ENCODE data around the gene KSR1.
A peak's percentile ranks its signal among the peaks of the same experiment; 100 is the strongest.

Gene KSR1

DNA sequence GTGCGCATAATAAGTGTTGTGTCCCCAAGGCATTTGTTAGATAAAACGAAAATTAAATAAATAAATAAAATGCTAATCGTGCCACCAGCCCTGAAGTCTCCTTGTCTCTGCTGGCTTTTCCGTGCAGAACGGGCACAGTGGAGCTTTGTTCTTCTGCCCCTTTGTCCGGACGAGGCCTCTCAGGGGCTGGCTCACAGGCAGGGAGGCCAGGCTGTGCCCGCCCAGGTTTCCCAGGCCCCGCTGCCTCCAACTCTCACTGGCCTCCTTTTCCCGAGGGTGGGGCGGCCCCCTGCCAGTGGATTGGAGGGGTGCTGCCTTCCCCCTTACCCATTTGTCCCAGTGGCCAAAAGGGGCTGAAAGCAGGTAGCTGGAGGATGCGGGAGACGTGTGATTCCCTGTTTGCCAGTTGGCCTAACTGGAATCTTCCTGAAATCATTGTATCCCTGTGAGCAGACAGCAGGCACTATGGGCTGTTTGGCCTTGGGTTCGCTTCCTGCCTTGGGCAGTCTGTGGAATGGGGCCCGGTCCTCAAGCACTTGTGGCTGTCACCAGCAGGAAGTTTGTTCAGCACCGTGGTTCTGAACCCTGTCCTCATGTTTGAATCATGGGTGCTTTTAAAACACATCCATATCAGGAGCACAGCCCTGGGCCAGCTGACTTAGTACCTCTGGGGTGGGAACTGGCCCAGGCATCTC is 64.4 kb downstream of the KSR1 start:
- no peak for DNase-seq

DNA sequence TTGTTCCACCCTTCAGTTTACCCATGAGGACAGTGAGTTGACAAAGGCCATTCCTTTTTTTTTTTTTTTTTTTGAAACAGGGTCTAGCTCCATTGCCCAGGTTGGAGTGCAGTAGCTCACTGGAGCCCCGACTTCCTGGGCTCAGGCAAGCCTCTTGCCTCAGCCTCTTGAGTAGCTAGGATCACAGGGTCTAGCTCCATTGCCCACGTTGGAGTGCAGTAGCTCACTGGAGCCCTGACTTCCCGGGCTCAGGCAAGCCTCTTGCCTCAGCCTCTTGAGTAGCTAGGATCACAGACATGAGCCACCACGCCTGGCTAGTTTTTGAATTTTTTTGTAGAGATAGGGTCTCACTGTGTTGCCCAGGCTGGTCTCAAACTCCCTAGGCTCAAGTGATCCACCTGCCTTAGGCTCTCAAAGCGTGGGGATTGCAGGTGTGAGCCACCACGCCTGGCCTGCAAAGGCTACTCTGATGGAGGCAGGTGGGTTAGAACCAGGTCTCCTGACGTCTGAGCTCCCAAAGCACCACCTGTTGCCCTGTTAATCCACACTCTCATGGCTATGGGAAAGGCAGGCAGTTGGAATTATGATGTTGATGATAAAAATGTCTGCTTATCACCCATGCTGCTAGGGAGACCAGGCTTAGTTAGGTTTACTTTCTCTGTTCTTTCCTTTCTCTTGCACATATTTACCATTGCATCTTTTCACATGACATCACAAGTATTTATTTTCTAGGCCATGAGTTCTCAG is 65.2 kb downstream of the KSR1 start:
- no peak for DNase-seq

DNA sequence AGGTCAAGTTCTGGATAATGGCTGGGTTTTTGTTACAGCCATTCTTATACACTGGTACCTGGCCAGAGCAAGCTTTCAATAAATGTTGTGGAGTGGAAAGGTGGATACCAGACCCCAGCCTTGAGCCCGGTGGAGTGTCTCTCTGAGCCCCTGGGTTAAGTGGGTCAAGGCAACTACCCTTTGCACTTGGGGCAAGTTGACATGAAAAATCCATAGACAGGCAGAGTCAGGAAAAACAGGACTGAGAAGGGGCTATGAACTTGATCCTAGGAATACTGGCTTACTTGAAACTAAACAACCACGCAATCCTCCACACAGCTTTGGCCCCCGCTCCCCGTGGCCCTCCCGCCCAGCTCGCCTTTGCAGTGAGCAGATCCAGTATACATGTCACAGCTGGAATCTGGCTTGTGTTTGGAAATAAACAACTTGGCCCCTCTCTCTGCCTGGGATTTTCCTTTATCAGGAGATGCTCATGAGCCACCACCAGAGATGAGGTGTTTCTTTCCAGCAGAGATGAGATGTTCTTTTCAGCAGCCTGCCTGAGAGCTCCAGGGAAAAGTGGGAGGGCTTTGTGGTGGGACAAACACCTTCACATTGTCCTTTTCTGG is 65.9 kb downstream of the KSR1 start:
- DNase-seq, result no peak

DNA sequence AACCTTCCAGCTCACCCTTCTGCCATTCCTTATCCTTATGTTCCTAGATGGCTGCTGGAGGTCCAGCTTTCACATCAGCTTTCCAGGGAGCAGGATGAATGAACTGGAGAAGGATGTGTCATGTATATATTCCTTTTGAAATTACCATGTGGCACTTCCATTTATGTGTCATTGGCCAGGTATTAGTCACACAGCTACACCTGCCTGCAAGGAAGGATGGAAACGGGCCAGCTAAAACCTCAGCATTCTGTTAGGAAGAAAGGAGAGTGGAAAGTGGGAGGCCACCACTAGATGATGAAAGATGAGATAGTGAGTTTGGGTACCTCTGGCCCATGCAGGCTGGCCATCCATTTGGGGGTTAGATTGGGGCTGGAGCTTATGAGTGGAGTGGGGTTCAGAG is 67.5 kb downstream of the KSR1 start:
- DNase-seq, result no peak

DNA sequence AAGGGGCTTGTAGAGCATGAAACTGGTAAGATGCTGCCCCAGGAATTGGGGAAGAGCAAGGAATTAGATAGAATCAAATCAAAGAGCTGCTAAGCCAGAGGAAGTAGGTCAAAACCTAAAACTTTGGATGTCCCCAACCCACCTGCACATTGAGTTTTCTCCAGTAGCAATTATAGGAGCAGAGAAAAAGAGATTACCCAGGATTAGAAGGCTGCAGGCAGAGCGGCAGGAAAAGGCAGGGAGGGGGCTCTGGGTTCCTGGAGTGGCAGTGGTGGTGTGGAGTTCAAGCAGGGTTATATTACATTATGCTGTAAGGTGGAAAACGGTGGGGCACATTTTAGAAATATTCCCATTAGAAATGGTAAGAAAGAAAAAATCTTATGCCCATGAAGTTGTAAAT is 68.3 kb downstream of the KSR1 start:
- DNase-seq, result no peak

DNA sequence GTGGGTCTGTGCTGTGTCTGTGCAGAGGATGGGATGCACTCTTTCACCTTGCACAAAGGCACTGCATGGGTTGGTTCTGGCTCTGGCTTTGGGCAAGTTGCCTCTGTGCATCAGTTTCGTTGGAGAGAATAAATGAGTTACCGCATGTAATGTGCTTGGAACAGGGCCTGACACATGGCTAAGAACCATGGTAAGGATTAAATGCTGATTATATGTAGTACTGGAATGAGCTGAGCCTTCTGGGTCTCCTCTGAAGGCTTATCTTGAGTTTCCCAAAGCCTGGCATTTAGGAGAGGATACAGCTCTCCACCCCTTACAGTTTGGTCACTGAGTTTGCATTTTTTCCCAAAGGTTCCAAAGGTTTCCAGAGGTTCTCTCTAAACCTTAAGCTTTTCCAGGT is 69.1 kb downstream of the KSR1 start:
- DNase-seq, result no peak

DNA sequence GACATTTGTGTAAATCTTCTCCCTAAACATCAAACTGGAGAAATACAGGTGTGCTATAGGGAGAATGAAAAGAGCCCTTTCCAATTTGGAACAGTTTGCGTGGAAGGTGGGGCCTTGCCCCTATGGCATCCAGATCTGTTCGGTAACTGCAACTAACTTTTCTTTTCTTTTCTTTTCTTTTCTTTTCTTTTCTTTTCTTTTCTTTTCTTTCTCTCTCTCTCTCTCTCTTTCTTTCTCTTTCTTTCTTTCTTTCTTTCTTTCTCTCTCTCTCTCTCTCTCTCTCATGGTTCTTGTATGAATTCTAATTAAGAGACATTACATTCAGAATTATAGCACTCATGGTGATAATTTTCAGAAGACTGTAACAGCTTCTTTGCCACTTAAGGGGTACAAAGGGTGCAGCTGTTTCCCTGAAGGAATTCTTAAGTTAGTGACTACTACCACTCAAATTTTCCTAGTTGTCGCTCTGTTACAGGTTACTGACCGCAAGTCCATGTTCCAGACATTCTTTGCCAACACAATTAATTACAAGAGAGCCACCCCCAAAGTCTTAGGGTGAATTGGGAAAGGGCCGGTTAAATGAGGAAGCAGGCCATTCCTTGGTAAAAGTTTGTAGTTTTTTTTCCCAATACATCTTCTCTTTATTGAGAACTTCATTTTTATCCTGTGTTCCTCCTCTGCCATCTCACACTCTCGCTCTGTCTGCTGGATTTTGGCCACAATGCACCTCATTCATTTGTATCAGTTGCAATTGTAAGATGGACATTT is 69.8 kb downstream of the KSR1 start:
- no peak for DNase-seq

DNA sequence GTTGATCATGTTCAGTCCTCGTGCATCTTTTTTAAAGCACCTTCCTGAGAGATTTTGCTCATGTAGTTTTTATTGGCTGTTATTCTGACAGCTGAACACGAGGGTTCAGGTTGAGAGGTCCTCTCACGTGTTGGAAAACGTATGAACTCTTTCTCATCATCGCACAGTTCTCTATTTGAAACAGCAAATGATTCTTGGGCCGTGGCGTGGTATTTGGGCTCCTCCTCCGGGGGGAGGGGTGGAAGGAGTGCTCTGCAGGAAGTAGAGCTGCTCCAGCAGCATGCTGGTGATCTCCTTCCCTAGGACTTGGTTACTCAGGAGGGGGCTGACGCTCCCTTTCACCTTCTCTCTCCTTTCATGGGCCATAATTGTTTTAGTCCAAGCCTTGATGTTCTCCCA is 70.4 kb downstream of the KSR1 start:
- DNase-seq, result peak; percentile 82

DNA sequence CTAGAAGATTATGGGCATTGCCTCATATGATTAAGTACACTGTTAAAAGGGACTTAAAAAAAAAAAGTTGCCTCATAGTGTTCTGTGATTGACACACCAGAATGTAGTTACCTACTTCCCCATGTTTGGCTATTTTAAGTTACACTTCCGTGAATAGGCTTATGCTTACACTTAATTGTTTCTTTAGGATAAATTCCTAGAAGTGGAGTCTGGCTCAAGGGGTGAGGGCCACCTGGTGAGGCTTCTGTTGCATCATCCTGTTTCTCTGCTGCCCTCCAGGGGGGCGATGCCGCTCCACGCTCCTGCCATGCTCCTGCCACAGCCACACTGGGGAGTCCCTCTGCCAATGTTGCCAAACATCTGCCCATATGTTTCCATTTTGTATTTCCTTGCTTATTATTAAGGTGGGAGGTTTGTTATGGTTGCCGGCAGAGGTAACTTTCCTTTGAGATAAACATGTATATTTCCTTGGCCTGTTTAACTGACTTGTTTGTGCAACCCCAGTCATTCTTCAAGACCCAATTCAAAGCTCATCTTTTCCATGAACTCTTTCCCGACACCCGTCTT is 73.1 kb downstream of the KSR1 start:
- DNase-seq, result peak; percentile 83

DNA sequence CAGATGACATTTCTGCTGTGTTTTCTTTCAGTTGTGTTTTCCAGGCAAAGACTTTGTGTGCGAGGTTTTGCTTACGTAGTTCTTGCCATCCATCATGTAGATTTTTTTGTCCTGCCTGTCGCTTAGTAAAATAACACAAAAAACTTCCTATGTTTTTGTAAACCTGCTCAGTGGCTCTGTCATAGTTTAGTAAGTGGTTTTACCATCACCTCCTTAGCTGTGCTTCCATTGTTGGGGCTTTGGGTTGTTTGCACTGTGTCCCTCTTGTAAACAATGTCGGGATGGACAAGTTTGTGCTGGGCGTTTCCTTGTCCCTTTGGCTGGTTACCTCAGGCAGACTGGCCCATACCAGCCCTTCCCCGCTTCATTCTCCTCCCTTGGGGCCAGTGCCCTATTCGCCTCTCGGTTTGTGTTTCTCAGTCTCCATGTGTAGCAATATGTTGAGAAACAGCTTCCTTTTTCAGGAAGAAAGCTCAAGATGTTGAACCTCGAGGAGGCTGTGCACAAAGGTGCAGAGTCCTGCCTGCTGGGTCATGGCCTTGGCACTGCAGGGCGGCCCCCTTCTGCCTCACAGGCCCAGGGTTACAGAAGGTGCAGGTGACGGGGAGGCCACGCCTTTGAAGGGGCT is 74.6 kb downstream of the KSR1 start:
- peak; percentile 28 for DNase-seq

DNA sequence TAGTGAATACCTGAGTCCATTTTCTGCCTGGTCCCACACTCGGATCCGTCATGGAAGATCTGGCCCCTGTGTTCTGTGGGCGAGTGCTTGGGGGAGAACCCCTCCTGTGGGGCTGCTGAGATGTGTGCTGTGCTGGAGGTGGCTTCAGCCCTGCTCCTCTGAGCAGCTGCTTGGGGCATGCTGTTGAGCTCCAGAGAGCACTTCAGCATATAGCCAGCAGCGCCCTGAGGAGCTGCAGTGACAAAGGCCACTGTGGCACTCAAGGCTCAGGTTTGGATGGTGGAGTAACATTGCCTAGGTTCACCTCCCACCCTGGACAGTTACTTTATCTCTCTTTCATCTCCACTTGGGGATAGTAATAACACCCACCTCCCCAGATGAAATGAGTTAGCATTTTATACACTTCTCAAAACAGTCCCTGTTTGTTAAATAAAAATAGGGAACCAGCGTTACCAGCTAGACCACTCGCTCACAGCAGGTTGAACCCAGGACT is 75.3 kb downstream of the KSR1 start:
- peak; percentile 30 for DNase-seq

DNA sequence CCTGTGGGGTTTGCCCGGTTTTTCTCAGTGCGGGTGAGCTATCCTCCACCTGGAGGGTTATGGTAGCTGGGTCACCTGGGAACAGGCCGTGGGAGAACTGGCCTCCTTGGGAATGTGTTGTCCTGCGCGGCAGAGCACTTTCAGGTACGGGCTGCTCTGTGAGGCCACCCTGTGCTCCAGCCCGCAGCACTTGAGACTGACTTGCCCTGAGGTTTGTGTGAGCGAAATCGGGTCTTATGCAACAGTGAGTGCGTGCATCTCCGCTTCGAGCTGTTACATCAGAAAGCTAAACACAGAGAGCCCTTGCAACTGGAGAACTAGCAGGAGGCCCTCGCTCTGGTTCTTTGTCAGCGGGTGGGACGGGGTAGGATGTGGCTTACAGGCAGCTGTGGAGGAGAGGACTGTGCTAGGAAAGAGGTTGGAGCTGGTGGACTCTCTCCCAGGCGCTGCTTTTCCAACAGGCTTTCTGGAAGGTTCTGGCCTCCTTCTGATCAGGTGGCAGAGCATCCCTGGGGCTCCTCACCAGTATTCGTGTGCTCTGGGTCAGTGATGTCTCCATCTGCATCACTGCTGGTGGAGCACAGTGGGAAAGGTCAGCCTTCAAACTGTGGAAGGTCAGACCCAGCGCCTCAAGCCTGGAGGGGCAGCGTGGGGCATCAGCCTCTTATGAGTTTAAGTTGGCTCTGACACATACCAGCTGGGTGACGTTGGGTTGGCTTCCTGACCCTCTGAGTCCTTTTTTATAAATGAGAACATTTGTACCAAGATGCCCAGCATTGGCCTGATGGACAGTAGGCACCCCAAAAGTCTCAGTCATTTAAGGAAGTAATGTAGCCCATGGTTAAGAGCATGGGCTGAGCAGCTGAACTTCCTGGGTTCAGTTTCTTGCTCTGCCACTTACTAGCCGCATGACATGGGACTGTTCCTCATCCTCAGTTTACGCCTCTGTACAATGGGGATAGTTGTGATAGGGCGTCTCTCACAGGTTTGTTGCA is 76.3 kb downstream of the KSR1 start:
- peak; percentile 38 for DNase-seq

DNA sequence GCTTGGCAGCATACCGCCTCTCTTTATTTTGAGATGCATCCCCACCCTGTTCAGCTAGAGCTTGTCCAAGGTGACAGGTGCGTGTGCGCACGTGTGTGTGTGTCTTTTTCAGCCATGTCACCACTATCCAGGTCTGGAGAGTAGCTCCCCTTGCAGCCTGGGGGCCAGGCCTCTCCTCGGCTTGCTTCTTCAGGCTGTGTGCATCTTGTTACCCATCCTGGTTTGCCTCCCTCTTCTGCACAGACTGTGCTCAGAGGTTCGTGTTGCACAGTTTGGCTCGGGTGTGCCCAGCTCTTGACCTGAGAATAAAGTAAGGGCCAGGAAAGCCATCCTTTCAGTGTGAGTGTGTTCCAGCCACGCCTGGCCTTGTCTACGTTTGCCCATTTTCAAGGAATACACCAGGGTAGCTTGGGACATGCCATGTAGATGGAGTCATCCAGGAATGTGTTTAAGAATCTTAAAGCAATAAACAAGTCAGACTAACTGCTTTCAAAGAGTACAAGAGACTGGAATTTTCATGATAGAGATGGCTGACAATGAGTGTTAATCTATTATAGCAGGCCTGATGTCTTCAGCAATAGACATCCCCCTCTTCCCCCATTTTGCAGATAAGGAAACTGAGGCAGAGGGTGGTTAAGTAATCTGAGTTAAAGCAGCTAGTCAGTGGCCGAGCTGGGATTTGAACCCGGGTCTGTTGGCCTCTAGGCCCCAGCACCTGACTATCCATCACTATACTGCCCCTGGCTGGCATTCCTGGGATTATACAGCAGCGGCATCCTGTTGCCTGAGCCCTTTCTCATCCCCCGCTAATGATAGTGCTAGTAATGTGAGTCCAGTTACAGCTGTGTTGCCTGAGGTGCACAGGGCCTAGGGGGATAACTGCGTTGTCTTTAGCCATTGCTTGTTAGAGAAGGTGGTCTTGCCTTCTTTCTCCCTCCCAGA is 77.9 kb downstream of the KSR1 start:
- no peak for DNase-seq

DNA sequence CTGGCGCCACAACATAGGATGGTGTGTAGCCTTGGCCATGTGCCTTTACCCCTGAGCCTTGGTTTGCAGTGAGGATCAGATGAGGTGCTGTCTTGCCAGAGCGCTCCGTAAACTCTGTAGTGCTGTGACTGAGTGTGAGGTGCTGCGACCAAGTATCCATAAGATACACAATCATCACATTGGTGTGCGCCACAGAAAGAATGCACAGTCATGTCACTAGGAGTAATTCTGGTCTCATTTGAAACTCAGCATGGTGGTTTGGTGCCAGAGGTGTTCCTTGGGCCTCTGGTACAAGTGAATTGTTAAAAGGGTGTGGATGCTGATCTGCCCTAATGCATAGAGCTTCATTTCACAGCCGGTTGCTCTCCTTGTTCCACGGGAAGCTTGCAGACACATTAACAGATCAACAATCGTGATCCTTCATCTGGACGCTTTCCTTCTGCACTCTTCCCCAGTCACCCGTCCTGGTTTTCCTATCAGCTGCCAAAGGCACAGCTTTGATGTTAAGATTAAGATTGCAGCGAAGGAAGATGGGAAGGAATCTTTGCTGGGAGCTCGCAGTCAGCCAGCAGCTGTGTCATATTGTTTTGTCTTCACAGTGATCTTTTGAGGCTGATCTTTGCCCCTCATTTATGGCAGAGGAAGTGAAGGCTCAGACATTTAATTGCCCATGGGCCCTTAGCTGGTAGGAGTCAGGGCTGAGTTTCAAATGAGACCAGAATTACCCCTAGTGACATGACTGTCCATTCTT is 79.1 kb downstream of the KSR1 start:
- no peak for DNase-seq

DNA sequence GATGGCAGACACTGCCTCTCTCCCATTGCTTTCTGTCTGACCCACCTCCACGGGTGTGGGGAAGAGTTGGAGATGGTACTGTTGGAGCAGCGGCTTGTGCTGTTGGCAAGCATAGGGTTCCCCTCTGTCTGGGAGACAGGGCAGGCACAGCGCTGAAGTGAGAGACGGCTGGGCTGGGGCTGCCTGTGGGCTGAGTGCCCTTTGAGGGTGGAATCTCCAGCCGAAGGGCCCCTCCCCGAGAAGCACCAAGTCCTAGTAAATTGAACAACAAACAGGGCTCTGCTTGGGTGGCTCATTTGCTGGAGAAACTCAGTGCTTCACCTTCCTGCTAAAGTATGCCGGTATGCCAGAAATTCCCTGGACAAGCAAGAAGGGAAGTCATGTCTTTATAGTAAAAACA is 79.7 kb downstream of the KSR1 start:
- DNase-seq, result no peak

DNA sequence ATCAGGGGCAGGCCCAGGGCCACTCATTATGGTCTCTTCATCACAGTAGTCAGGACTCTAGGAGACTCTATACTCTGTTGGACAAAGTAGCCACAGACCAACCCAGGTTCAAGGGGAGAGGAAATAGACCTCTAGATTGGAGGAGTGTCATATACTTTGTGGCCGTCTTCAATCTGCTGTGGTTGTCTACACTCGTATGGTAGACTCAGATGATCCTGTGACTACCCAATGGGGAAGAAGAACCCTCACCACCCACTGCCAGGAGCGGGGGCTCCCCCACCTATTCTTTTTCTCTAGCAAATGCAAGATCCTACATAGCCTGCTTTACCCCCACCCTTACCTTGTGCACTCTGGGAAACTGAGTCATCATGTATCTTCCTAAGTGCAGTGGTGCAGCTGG is 80.5 kb downstream of the KSR1 start:
- DNase-seq, result no peak

DNA sequence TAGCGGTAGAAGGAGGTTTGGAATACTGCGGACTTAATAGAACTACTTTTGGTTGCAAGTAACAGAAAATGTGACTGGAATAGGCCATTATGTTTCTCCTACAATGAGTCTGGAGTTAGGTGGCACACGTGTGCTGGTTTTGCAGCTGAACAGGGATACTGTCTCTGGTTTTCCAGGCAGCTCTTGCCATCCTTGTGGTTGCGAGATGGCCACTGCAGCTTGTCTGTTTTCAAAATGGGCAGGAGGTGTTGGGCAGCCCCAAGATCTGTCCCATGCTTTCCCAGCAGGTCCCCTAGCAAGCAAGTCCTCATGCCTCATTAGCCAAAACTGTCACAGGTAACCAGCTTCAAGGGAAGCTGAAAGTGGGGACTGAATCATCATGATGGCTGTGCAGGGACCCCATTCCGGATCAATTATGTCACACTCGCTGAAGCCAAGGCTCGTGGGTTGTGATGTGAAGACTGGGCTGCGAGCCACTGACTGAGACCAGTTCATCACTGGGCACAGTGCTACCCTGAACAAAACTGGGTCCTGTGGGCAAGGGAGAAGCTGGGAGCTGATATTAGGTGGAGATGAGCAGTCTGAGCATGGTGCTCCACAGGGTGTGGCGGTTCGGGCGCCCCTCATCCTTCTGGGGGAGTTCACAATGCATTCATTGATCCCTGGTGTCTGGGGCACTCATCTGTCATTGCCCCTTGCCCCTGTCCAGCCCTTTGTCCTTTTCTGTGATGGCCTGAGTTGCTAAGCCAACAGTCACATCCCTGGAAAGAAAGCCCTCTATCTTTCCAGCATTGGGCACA is 82.1 kb downstream of the KSR1 start:
- DNase-seq, result no peak

DNA sequence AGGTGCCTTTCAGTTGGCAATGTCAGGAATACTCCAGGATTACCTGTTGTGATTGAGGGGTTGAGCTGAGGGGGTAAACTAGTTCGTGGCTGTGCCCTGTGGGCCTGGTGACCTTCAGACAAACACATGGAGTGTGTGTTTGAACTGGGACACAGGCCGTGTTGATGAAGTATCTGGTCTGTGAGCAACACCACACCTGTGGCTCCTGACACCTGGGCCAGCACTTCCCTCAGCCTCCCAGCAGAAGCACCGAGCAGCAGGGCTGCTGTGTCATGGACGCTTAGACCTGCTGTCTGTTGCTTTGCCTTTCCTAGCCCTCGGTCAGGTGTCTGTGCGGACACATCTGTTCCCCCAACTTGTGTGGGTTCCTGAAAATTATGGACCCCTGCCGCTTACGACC is 82.9 kb downstream of the KSR1 start:
- DNase-seq, result no peak

Data from hematopoietic multipotent progenitor cell treated with erythropoietin and hydrocortisone succinate and interleukin-3 and kit ligand, for 8 days (in vitro differentiated cells).